ENCODE data around the gene GRIFIN.

DNA sequence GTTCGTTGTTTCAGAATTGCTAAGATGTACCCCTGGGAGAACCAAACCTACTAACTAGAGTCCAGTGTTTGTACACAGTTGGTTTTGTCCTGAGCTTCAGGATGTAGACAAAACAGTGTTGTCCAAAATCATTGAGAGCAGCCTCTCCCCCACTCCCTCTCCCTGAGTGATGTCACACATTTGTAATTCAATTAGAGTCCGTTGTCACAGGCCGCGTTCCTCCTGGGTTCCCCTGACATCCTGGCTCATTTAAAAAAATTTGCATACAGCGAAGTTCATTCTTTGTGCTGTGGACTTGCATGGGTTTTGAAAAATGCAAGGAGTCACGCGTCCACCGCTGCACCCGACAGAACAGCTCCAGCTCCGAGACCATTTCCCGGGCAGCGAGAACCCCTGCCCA is 10.3 kb downstream of the GRIFIN start:
- TF ChIP-seq, protein P1, sequence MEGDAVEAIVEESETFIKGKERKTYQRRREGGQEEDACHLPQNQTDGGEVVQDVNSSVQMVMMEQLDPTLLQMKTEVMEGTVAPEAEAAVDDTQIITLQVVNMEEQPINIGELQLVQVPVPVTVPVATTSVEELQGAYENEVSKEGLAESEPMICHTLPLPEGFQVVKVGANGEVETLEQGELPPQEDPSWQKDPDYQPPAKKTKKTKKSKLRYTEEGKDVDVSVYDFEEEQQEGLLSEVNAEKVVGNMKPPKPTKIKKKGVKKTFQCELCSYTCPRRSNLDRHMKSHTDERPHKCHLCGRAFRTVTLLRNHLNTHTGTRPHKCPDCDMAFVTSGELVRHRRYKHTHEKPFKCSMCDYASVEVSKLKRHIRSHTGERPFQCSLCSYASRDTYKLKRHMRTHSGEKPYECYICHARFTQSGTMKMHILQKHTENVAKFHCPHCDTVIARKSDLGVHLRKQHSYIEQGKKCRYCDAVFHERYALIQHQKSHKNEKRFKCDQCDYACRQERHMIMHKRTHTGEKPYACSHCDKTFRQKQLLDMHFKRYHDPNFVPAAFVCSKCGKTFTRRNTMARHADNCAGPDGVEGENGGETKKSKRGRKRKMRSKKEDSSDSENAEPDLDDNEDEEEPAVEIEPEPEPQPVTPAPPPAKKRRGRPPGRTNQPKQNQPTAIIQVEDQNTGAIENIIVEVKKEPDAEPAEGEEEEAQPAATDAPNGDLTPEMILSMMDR (IDR thresholded peaks at IDR 0.05; ENCODE audit: low read length) = no peak
- TF ChIP-seq EZH2 (IDR thresholded peaks at IDR 0.05; ENCODE audit: borderline replicate concordance, low read length) = no peak
